ENCODE results near the gene GALNT2.

The GALNT2 gene

GRCh38 chr1:230052665-230053064 lies 14.4 kb upstream of the GALNT2 start:
- Histone ChIP-seq H3K9me3 (ENCODE audit: low read length) (no peaks in the 10 kb centered on the region), H3K9ac (ENCODE audit: low read length) (no peak overlapping the region), H3K4me3 (ENCODE audit: low read depth in 1 of 2, low read length in 2 of 2) (no peak overlapping the region), H3K36me3 (ENCODE audit: insufficient read depth, low read length) (no peaks in the 10 kb centered on the region), H3K4me1 (ENCODE audit: insufficient read depth, low read length) (no peaks in the 10 kb centered on the region), H3K27me3 (ENCODE audit: control insufficient read depth in 1 of 2, insufficient read depth in 2 of 2, low read length in 2 of 2) (no peaks in the 10 kb centered on the region), H3K27ac (ENCODE audit: low read depth, low read length) (no peak overlapping the region)

GRCh38 chr1:230054092-230054749 lies 12.8 kb upstream of the GALNT2 start:
- H3K4me3 ChIP-seq (ENCODE audit: low read depth in 1 of 2, low read length in 2 of 2), result no peak overlapping the region

GRCh38 chr1:230056098-230056497 lies 10.9 kb upstream of the GALNT2 start:
- H3K9me3 ChIP-seq (ENCODE audit: low read length), result no peaks in the 10 kb centered on the region
- H3K27ac ChIP-seq (ENCODE audit: low read depth, low read length), result no peak overlapping the region
- no peak overlapping the region for H3K4me3 ChIP-seq (ENCODE audit: low read depth in 1 of 2, low read length in 2 of 2)
- no peaks in the 10 kb centered on the region for H3K27me3 ChIP-seq (ENCODE audit: control insufficient read depth in 1 of 2, insufficient read depth in 2 of 2, low read length in 2 of 2)
- no peaks in the 10 kb centered on the region for H3K36me3 ChIP-seq (ENCODE audit: insufficient read depth, low read length)
- no peaks in the 10 kb centered on the region for H3K4me1 ChIP-seq (ENCODE audit: insufficient read depth, low read length)
- no peak overlapping the region for H3K9ac ChIP-seq (ENCODE audit: low read length)

More at GRCh38 chr1:230054092-230054749, 12.8 kb upstream of the GALNT2 start:
- Histone ChIP-seq H3K27me3 (ENCODE audit: control insufficient read depth in 1 of 2, insufficient read depth in 2 of 2, low read length in 2 of 2) (no peaks in the 10 kb centered on the region), H3K4me1 (ENCODE audit: insufficient read depth, low read length) (no peaks in the 10 kb centered on the region), H3K9me3 (ENCODE audit: low read length) (no peaks in the 10 kb centered on the region), H3K36me3 (ENCODE audit: insufficient read depth, low read length) (no peaks in the 10 kb centered on the region), H3K9ac (ENCODE audit: low read length) (no peak overlapping the region), H3K27ac (ENCODE audit: low read depth, low read length) (no peak overlapping the region)

- H3K36me3 ChIP-seq (ENCODE audit: insufficient read depth, low read length), result no peaks in the 10 kb centered on the region
- no peak overlapping the region for H3K4me3 ChIP-seq (ENCODE audit: low read depth in 1 of 2, low read length in 2 of 2)
- H3K9ac ChIP-seq (ENCODE audit: low read length), result no peak overlapping the region
- H3K4me1 ChIP-seq (ENCODE audit: insufficient read depth, low read length), result no peaks in the 10 kb centered on the region
- no peaks in the 10 kb centered on the region for H3K27me3 ChIP-seq (ENCODE audit: control insufficient read depth in 1 of 2, insufficient read depth in 2 of 2, low read length in 2 of 2)
- H3K27ac ChIP-seq (ENCODE audit: low read depth, low read length), result no peak overlapping the region
- no peaks in the 10 kb centered on the region for H3K9me3 ChIP-seq (ENCODE audit: low read length)
Measured at GRCh38 chr1:230057100-230057499, 9.9 kb upstream of the GALNT2 start.

GRCh38 chr1:230057681-230058565 lies 9.1 kb upstream of the GALNT2 start:
- no peaks in the 10 kb centered on the region for H3K9me3 ChIP-seq (ENCODE audit: low read length)
- no peaks in the 10 kb centered on the region for H3K27me3 ChIP-seq (ENCODE audit: control insufficient read depth in 1 of 2, insufficient read depth in 2 of 2, low read length in 2 of 2)
- H3K36me3 ChIP-seq (ENCODE audit: insufficient read depth, low read length), result no peaks in the 10 kb centered on the region
- no peak overlapping the region for H3K4me3 ChIP-seq (ENCODE audit: low read depth in 1 of 2, low read length in 2 of 2)
- H3K9ac ChIP-seq (ENCODE audit: low read length), result no peak overlapping the region
- no peak overlapping the region for H3K27ac ChIP-seq (ENCODE audit: low read depth, low read length)
- H3K4me1 ChIP-seq (ENCODE audit: insufficient read depth, low read length), result no peaks in the 10 kb centered on the region

GRCh38 chr1:230058626-230059025 lies 8.4 kb upstream of the GALNT2 start:
- Histone ChIP-seq H3K4me3 (ENCODE audit: low read depth in 1 of 2, low read length in 2 of 2) (no peak overlapping the region), H3K27me3 (ENCODE audit: control insufficient read depth in 1 of 2, insufficient read depth in 2 of 2, low read length in 2 of 2) (no peaks in the 10 kb centered on the region), H3K27ac (ENCODE audit: low read depth, low read length) (no peak overlapping the region), H3K9ac (ENCODE audit: low read length) (no peak overlapping the region), H3K4me1 (ENCODE audit: insufficient read depth, low read length) (no peaks in the 10 kb centered on the region), H3K36me3 (ENCODE audit: insufficient read depth, low read length) (no peaks in the 10 kb centered on the region), H3K9me3 (ENCODE audit: low read length) (no peaks in the 10 kb centered on the region)

- H3K36me3 ChIP-seq (ENCODE audit: insufficient read depth, low read length), result no peaks in the 10 kb centered on the region
- H3K4me3 ChIP-seq (ENCODE audit: low read depth in 1 of 2, low read length in 2 of 2), result no peak overlapping the region
- no peak overlapping the region for H3K9ac ChIP-seq (ENCODE audit: low read length)
- H3K9me3 ChIP-seq (ENCODE audit: low read length), result no peaks in the 10 kb centered on the region
- H3K4me1 ChIP-seq (ENCODE audit: insufficient read depth, low read length), result no peaks in the 10 kb centered on the region
- H3K27ac ChIP-seq (ENCODE audit: low read depth, low read length), result no peak overlapping the region
- H3K27me3 ChIP-seq (ENCODE audit: control insufficient read depth in 1 of 2, insufficient read depth in 2 of 2, low read length in 2 of 2), result no peaks in the 10 kb centered on the region
Measured at GRCh38 chr1:230061801-230062200, 5.2 kb upstream of the GALNT2 start.

- Histone ChIP-seq H3K4me1 (ENCODE audit: insufficient read depth, low read length) (no peaks in the 10 kb centered on the region), H3K9ac (ENCODE audit: low read length) (no peak overlapping the region), H3K9me3 (ENCODE audit: low read length) (no peaks in the 10 kb centered on the region), H3K4me3 (ENCODE audit: low read depth in 1 of 2, low read length in 2 of 2) (no peak overlapping the region), H3K36me3 (ENCODE audit: insufficient read depth, low read length) (no peaks in the 10 kb centered on the region), H3K27me3 (ENCODE audit: control insufficient read depth in 1 of 2, insufficient read depth in 2 of 2, low read length in 2 of 2) (no peaks in the 10 kb centered on the region), H3K27ac (ENCODE audit: low read depth, low read length) (no peak overlapping the region)
Measured at GRCh38 chr1:230062521-230062920, 4.5 kb upstream of the GALNT2 start.

GRCh38 chr1:230064283-230064682 lies 2.8 kb upstream of the GALNT2 start:
- no peaks in the 10 kb centered on the region for H3K9me3 ChIP-seq (ENCODE audit: low read length)
- H3K4me3 ChIP-seq (ENCODE audit: low read depth in 1 of 2, low read length in 2 of 2), result no peak overlapping the region
- no peak overlapping the region for H3K27ac ChIP-seq (ENCODE audit: low read depth, low read length)
- H3K9ac ChIP-seq (ENCODE audit: low read length), result no peak overlapping the region
- H3K36me3 ChIP-seq (ENCODE audit: insufficient read depth, low read length), result no peaks in the 10 kb centered on the region
- no peaks in the 10 kb centered on the region for H3K27me3 ChIP-seq (ENCODE audit: control insufficient read depth in 1 of 2, insufficient read depth in 2 of 2, low read length in 2 of 2)
- H3K4me1 ChIP-seq (ENCODE audit: insufficient read depth, low read length), result peaks cover 11% of the 10 kb centered on the region

GRCh38 chr1:230065161-230065560 lies 1.9 kb upstream of the GALNT2 start:
- no peaks in the 10 kb centered on the region for H3K27me3 ChIP-seq (ENCODE audit: control insufficient read depth in 1 of 2, insufficient read depth in 2 of 2, low read length in 2 of 2)
- H3K36me3 ChIP-seq (ENCODE audit: insufficient read depth, low read length), result no peaks in the 10 kb centered on the region
- no peak overlapping the region for H3K4me3 ChIP-seq (ENCODE audit: low read depth in 1 of 2, low read length in 2 of 2)
- peaks cover 19% of the 10 kb centered on the region for H3K4me1 ChIP-seq (ENCODE audit: insufficient read depth, low read length)
- no peak overlapping the region for H3K27ac ChIP-seq (ENCODE audit: low read depth, low read length)
- no peak overlapping the region for H3K9ac ChIP-seq (ENCODE audit: low read length)
- no peaks in the 10 kb centered on the region for H3K9me3 ChIP-seq (ENCODE audit: low read length)

GRCh38 chr1:230065571-230065970 lies 1.5 kb upstream of the GALNT2 start:
- no peaks in the 10 kb centered on the region for H3K9me3 ChIP-seq (ENCODE audit: low read length)
- no peaks in the 10 kb centered on the region for H3K36me3 ChIP-seq (ENCODE audit: insufficient read depth, low read length)
- peaks cover 21% of the 10 kb centered on the region for H3K4me1 ChIP-seq (ENCODE audit: insufficient read depth, low read length)
- no peak overlapping the region for H3K4me3 ChIP-seq (ENCODE audit: low read depth in 1 of 2, low read length in 2 of 2)
- H3K27ac ChIP-seq (ENCODE audit: low read depth, low read length), result no peak overlapping the region
- no peak overlapping the region for H3K9ac ChIP-seq (ENCODE audit: low read length)
- no peaks in the 10 kb centered on the region for H3K27me3 ChIP-seq (ENCODE audit: control insufficient read depth in 1 of 2, insufficient read depth in 2 of 2, low read length in 2 of 2)
